Mesodermal cell (in vitro differentiated cells): ENCODE measurements around the gene LYPD6.
A peak's percentile ranks its signal among the peaks of the same experiment; 100 is the strongest.

Experiments used
- H3K27ac ChIP-seq: 2 replicates; pipeline ENCODE4 v1.7.0; 2013; ENCODE audit warnings: mild to moderate bottlenecking, low read depth, low read length, moderate library complexity; ENCODE audit not compliant: severe bottlenecking
- H3K36me3 ChIP-seq: 2 replicates; pipeline ENCODE4 v1.7.1; 2013; ENCODE audit warnings: mild to moderate bottlenecking, low read length, moderate library complexity; ENCODE audit not compliant: control insufficient read depth, insufficient read depth
- H3K4me1 ChIP-seq: one replicate; pipeline ENCODE4 v1.7.1; 2013; ENCODE audit warnings: mild to moderate bottlenecking, low read length; ENCODE audit not compliant: insufficient read depth, control insufficient read depth, poor library complexity, severe bottlenecking
- H3K4me3 ChIP-seq: 2 replicates; pipeline ENCODE4 v1.7.0; 2013; ENCODE audit warnings: low read length, control low read depth, mild to moderate bottlenecking; ENCODE audit not compliant: insufficient read depth, poor library complexity, severe bottlenecking; ENCODE audit errors: extremely low read depth
- H3K9me3 ChIP-seq: 2 replicates; pipeline ENCODE4 v1.7.1; 2013; ENCODE audit warnings: mild to moderate bottlenecking, low read length, moderate library complexity; ENCODE audit not compliant: control insufficient read depth
- whole genome bisulfite sequencing, 2 experiments: methylation state at CpG; one replicate each; pipeline ENCODE4 v1.1.5; 2013; ENCODE audit warnings: missing lambda C conversion rate in 2 of 2; ENCODE audit not compliant: insufficient coverage in 2 of 2; 5-methylcytosine and 5-hydroxymethylcytosine counted together

LYPD6 gene

DNA sequence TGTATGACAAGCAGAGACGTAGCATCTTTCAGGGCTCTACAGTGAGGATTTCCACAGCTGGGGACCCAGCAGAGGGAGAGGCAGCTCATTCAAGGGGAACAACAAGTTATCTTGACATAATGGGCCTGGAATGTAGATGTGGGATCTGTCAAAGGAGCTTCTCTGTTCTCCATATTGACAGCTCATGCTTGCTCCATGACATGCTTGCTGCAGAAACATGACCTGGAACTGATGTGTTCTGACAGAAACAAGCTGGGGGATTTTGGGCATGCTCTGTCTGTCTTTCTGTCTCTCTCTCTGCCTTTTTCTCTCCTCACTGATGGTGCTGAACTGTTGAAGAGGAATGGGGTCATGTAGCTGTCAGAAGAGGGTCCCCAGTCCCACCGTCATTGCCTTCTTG is 177.6 kb downstream of the LYPD6 start:
- WGBS, 2 experiments = 85 to 88% methylated on average over 1 to 2 of the region's 2 CpGs
- H3K4me3 ChIP-seq = no peak overlapping the region
- H3K9me3 ChIP-seq = no peaks in the 10 kb centered on the region
- peak overlapping the region; percentile 43 for H3K27ac ChIP-seq
- H3K4me1 ChIP-seq = peaks cover 9% of the 10 kb centered on the region
- no peaks in the 10 kb centered on the region for H3K36me3 ChIP-seq

GRCh38 chr2:149513461-149513860 is 183.1 kb downstream of the LYPD6 start:
- no peaks in the 10 kb centered on the region for H3K9me3 ChIP-seq
- no CpG with 5 or more reads among the region's 1 CpG for WGBS, 2 experiments
- H3K27ac ChIP-seq = no peak overlapping the region
- H3K4me1 ChIP-seq = peaks cover 14% of the 10 kb centered on the region
- no peaks in the 10 kb centered on the region for H3K36me3 ChIP-seq
- no peak overlapping the region for H3K4me3 ChIP-seq
